Activated CD4-positive, alpha-beta memory T cell treated with anti-CD3 and anti-CD28 coated beads, Interleukin-2, amount 10 ng/mL, durations not matched to agents 7 days and 5 days (primary cell): Measurements from ENCODE around the gene TMPRSS11A. TPM values are rescaled to one million over a fixed set of nuclear protein-coding genes. Genes with fewer than 3 reads are reported as not detected.

ENCODE experiments used
- CTCF ChIA-PET: fragments of 350-600 bp; sonication (Branson Sonifier 250); formaldehyde crosslinking; loops from one replicate; lab custom pipeline; 2021; ENCODE audit warnings: antibody characterized with exemption, inconsistent platforms; lab: Charles Lee
- POLR2A ChIA-PET: fragments of 350-600 bp; sonication (Branson Sonifier 250); formaldehyde crosslinking; loops from one replicate; lab custom pipeline; 2021; ENCODE audit warnings: antibody characterized with exemption; lab: Charles Lee
- DNase-seq: peaks from one replicate; pipeline ENCODE4 v3.0.0-alpha.2; 2020
- H3K27ac Mint-ChIP-seq: one replicate; pipeline ENCODE4 v1.8.0; 2021; ENCODE audit warnings: mild to moderate bottlenecking, mixed read lengths
- H3K27me3 Mint-ChIP-seq: one replicate; pipeline ENCODE4 v1.8.0; 2021; ENCODE audit warnings: mixed read lengths
- H3K36me3 Mint-ChIP-seq: one replicate; pipeline ENCODE4 v1.8.0; 2021; ENCODE audit warnings: low read depth, mixed read lengths
- H3K4me1 Mint-ChIP-seq: one replicate; pipeline ENCODE4 v1.8.0; 2021; ENCODE audit warnings: mixed read lengths
- H3K4me3 Mint-ChIP-seq: one replicate; pipeline ENCODE4 v1.8.0; 2021; ENCODE audit warnings: mild to moderate bottlenecking, mixed read lengths
- H3K9me3 Mint-ChIP-seq: one replicate; pipeline ENCODE4 v1.8.0; 2021; ENCODE audit warnings: mixed read lengths
- total RNA-seq, 2 experiments: library from RNA; stranded (reverse); gene quantifications; one replicate each; pipeline ENCODE4 v1.2.3, GENCODE V29; 2021

Gene TMPRSS11A
- total RNA-seq, 2 experiments from 2014 or later = not detected

DNA sequence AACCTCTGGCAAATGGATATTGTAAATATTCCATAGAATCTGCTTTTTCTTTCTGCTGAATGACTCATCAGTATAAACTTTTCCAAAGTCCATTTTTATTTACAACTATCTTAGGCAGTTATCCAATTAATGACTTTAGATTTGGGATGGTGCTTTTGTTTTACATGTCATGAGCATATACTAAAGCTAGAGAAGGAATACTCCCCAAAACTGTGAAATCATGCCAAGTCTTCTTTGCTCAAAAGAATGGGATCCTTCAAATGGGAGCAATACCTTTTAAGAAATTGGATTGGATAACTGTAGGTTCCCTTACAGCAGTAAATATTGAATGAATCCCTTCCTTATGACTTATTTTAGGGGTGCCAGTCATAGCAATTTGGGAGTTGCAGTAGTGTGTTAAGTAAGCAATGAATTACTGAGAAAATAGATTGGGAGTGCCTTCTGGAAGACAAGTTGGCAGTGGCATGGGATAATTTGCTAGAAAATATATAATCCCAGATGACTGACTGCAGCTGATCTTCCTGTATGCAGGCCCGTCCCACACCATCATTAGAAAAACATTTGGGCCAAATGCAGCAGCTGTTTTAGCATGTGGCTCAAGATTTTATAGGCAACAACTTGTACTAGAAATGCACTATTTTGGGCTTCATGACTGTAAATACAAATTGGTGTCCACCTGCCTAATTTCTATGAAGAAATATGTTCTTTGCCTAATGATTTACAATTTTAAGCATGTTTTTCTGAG is 82.3 kb downstream of the TMPRSS11A start:
- Mint-ChIP-seq H3K4me3 (no peak overlapping the region), H3K27me3 (peaks cover 7% of the 10 kb centered on the region), H3K9me3 (no peaks in the 10 kb centered on the region), H3K36me3 (no peaks in the 10 kb centered on the region), H3K4me1 (peaks cover 2% of the 10 kb centered on the region), H3K27ac (no peak overlapping the region)
- DNase-seq = no peak
- POLR2A ChIA-PET = no interaction called here
- CTCF ChIA-PET = no interaction called here

- peaks cover 7% of the 10 kb centered on the region for H3K27me3 Mint-ChIP-seq
- H3K9me3 Mint-ChIP-seq = no peaks in the 10 kb centered on the region
- ChIA-PET CTCF (interaction anchor here (0.8 kb wide), 1 partner anchor 285 kb away, joined by 4 read pairs; no protein-coding TSS in a partner anchor), POLR2A (no interaction called here)
- H3K4me1 Mint-ChIP-seq = no peaks in the 10 kb centered on the region
- no peak for DNase-seq
- no peak overlapping the region for H3K27ac Mint-ChIP-seq
- no peaks in the 10 kb centered on the region for H3K36me3 Mint-ChIP-seq
- no peak overlapping the region for H3K4me3 Mint-ChIP-seq
Measured at GRCh38 chr4:67879486-67879885, 83.8 kb downstream of the TMPRSS11A start.

DNA sequence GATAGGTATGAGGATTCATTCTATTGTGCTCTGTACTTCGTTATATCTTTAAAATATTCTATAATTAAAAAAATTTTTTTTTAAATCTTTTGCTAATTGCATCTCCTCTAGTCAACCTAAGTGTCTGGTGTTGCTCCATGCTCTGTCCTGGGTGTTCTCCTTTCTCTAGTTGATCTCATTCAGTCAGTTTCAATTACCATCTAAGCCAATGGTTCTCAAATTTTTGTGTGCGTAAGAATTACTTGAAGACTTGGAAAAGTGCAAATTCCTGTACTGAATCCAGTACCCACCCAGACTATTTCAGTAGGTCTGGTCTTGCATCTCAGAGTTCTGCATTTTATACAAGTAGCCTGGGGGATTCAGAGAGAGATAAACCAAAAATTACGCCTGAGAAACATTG is 86.2 kb downstream of the TMPRSS11A start:
- CTCF ChIA-PET = no interaction called here

GRCh38 chr4:67874986-67875385 is 88.3 kb downstream of the TMPRSS11A start:
- H3K27ac Mint-ChIP-seq = no peak overlapping the region
- no peak for DNase-seq
- no peaks in the 10 kb centered on the region for H3K9me3 Mint-ChIP-seq
- H3K36me3 Mint-ChIP-seq = no peaks in the 10 kb centered on the region
- CTCF ChIA-PET = no interaction called here
- peaks cover 9% of the 10 kb centered on the region for H3K27me3 Mint-ChIP-seq
- POLR2A ChIA-PET = no interaction called here
- no peak overlapping the region for H3K4me3 Mint-ChIP-seq
- no peaks in the 10 kb centered on the region for H3K4me1 Mint-ChIP-seq

More for the DNA sequence above, 86.2 kb downstream of the TMPRSS11A start:
- H3K4me3 Mint-ChIP-seq = no peak overlapping the region
- H3K27me3 Mint-ChIP-seq = peaks cover 14% of the 10 kb centered on the region
- POLR2A ChIA-PET = no interaction called here
- H3K27ac Mint-ChIP-seq = no peak overlapping the region
- DNase-seq = no peak
- H3K4me1 Mint-ChIP-seq = no peaks in the 10 kb centered on the region
- no peaks in the 10 kb centered on the region for H3K9me3 Mint-ChIP-seq
- H3K36me3 Mint-ChIP-seq = no peaks in the 10 kb centered on the region

DNA sequence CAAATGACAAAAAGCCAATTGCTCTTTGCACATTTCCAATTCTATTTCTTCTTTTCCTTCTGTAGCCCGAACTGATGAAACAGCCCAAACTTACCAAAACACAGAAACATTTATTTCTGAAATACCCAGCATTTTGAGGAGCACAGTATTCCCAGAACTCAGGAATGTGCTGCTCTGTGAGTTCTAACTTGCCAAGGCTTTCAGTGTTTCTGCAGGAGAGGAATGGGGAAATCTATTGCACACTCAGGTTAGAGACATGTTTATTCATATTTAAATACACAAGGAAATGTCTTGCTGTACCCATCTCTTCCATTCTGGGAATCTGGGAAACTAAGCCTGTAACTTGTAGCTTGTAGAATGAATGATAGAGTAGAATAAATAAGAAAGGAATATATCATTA is 90.2 kb downstream of the TMPRSS11A start:
- Mint-ChIP-seq H3K4me1 (no peaks in the 10 kb centered on the region), H3K4me3 (no peak overlapping the region), H3K36me3 (no peaks in the 10 kb centered on the region), H3K9me3 (no peaks in the 10 kb centered on the region), H3K27me3 (peaks cover 9% of the 10 kb centered on the region), H3K27ac (no peak overlapping the region)
- ChIA-PET POLR2A (no interaction called here), CTCF (no interaction called here)
- DNase-seq = no peak

DNA sequence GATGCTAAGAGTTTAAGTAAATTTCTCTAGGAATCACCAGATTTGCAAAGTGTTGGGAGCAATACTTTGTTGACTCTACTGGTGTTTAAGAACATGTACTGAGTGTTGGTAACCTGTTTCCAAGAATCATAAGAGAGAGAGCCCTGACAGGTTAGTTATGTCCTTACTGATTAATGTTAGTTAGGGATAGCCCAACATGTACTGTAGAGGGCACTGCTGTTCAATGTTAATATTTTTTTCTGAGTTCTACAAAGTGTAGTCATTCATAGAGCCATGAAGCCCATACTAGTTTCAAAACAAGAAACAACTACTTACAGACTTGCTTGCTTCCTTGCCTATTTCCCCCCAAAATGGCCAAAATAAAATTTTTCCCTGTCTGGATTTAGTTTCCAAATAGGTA is 91.4 kb downstream of the TMPRSS11A start:
- DNase-seq = no peak
- H3K4me3 Mint-ChIP-seq = no peak overlapping the region
- H3K36me3 Mint-ChIP-seq = no peaks in the 10 kb centered on the region
- peaks cover 9% of the 10 kb centered on the region for H3K27me3 Mint-ChIP-seq
- POLR2A ChIA-PET = no interaction called here
- H3K4me1 Mint-ChIP-seq = no peaks in the 10 kb centered on the region
- CTCF ChIA-PET = no interaction called here
- H3K27ac Mint-ChIP-seq = no peak overlapping the region
- H3K9me3 Mint-ChIP-seq = no peaks in the 10 kb centered on the region

DNA sequence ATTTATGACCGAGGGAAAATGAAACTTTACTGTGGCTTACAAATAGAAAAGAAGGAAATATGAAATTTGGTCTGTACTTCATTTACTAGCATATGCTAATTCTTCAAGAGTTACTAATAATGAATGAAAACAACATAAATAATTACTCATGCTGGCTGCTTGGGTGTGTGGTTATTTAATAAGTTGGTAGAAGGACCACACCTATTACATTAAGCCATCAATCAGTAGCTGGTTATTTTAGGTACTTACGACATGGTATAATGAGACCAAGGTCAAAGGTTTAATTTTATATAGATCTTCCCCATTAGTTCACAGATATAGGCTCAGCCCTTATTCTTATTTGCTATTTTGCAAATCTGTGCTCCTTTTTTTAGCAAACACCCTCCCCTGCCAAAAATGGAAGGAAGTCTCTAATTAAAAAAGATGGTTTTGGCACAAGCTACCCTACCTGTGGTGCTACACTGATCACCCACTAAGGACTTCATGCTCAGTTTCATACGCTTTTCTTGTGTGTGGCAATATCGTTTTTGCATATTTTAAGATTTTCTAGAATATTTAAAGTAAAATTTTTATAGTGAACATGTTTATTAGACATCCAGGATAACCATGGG is 93.6 kb downstream of the TMPRSS11A start:
- no peak overlapping the region for H3K4me3 Mint-ChIP-seq
- H3K36me3 Mint-ChIP-seq = no peaks in the 10 kb centered on the region
- no peaks in the 10 kb centered on the region for H3K9me3 Mint-ChIP-seq
- ChIA-PET POLR2A (no interaction called here), CTCF (no interaction called here)
- H3K4me1 Mint-ChIP-seq = no peaks in the 10 kb centered on the region
- DNase-seq = no peak
- H3K27ac Mint-ChIP-seq = no peak overlapping the region
- H3K27me3 Mint-ChIP-seq = peaks cover 12% of the 10 kb centered on the region

GRCh38 chr4:67861513-67861912 is 101.8 kb downstream of the TMPRSS11A start:
- H3K4me1 Mint-ChIP-seq = no peaks in the 10 kb centered on the region
- H3K27ac Mint-ChIP-seq = no peak overlapping the region
- no peaks in the 10 kb centered on the region for H3K9me3 Mint-ChIP-seq
- CTCF ChIA-PET = no interaction called here
- H3K4me3 Mint-ChIP-seq = no peak overlapping the region
- H3K27me3 Mint-ChIP-seq = peaks cover 5% of the 10 kb centered on the region
- POLR2A ChIA-PET = no interaction called here
- DNase-seq = no peak
- no peaks in the 10 kb centered on the region for H3K36me3 Mint-ChIP-seq

Other genes starting within 250 kb of the TMPRSS11A start
- gene GNRHR, start 209.1 kb downstream of the TMPRSS11A start, total RNA-seq = not detected
- not detected for gene TMPRSS11D, start 79.5 kb downstream of the TMPRSS11A start, total RNA-seq
- gene TMPRSS11F, start 166.4 kb upstream of the TMPRSS11A start, total RNA-seq = not detected